HEK293 (cell line): ENCODE results near the gene SERTAD1.

Source experiments
- WT1 ChIP-seq: fragments of 450-650 bp; formaldehyde crosslinking; IDR thresholded peaks from 2 replicates; pipeline ENCODE4 v1.5.1; 2016; ENCODE audit warnings: missing biosample characterization, missing genetic modification characterization
- YY1 ChIP-seq: fragments of 450-650 bp; formaldehyde crosslinking; IDR thresholded peaks from 2 replicates; pipeline ENCODE4 v1.5.1; 2018; ENCODE audit warnings: missing biosample characterization, missing genetic modification characterization
- ZBTB1 ChIP-seq: fragments of 450-650 bp; formaldehyde crosslinking; IDR thresholded peaks from 2 replicates; pipeline ENCODE4 v1.5.1; 2016; ENCODE audit warnings: missing biosample characterization, missing genetic modification characterization
- ZNF121 ChIP-seq: fragments of 450-650 bp; formaldehyde crosslinking; IDR thresholded peaks from 2 replicates; pipeline ENCODE4 v1.5.1; 2016; ENCODE audit warnings: missing biosample characterization, missing genetic modification characterization
- ZNF169 ChIP-seq: fragments of 450-650 bp; formaldehyde crosslinking; IDR thresholded peaks from 2 replicates; pipeline ENCODE4 v1.5.1; 2016; ENCODE audit warnings: missing biosample characterization, missing genetic modification characterization
- ZNF426 ChIP-seq: fragments of 450-650 bp; formaldehyde crosslinking; IDR thresholded peaks from 2 replicates; pipeline ENCODE4 v1.5.1; 2017; ENCODE audit warnings: missing biosample characterization, missing genetic modification characterization, mild to moderate bottlenecking, inconsistent platforms, moderate library complexity
- ZNF660 ChIP-seq: fragments of 450-650 bp; IDR thresholded peaks from 2 replicates; pipeline ENCODE4 v1.5.1; 2018; ENCODE audit warnings: missing biosample characterization, mild to moderate bottlenecking, missing genetic modification characterization
- ZXDB ChIP-seq: fragments of 450-650 bp; formaldehyde crosslinking; IDR thresholded peaks from 2 replicates; pipeline ENCODE4 v1.5.1; 2016; ENCODE audit warnings: missing biosample characterization, missing genetic modification characterization
- TF ChIP-seq, protein P1 (sequence below): fragments of 450-650 bp; IDR thresholded peaks from 2 replicates; pipeline ENCODE4 v1.5.1; 2018; ENCODE audit warnings: missing biosample characterization, missing genetic modification characterization
- TF ChIP-seq, protein P2 (sequence below): fragments of 450-650 bp; formaldehyde crosslinking; IDR thresholded peaks from 2 replicates; pipeline ENCODE4 v1.5.1; 2016; ENCODE audit warnings: missing biosample characterization, missing genetic modification characterization
- TF ChIP-seq, protein P3 (sequence below): fragments of 450-650 bp; formaldehyde crosslinking; IDR thresholded peaks from 2 replicates; pipeline ENCODE4 v1.5.1; 2016; ENCODE audit warnings: missing biosample characterization, missing genetic modification characterization
- TF ChIP-seq, protein P4 (sequence below): fragments of 450-650 bp; formaldehyde crosslinking; IDR thresholded peaks from 2 replicates; pipeline ENCODE4 v1.5.1; 2016; ENCODE audit warnings: missing biosample characterization, missing genetic modification characterization
- TF ChIP-seq, protein P5 (sequence below): fragments of 450-650 bp; formaldehyde crosslinking; IDR thresholded peaks from 2 replicates; pipeline ENCODE4 v1.5.1; 2016; ENCODE audit warnings: missing biosample characterization, missing genetic modification characterization

DNA sequence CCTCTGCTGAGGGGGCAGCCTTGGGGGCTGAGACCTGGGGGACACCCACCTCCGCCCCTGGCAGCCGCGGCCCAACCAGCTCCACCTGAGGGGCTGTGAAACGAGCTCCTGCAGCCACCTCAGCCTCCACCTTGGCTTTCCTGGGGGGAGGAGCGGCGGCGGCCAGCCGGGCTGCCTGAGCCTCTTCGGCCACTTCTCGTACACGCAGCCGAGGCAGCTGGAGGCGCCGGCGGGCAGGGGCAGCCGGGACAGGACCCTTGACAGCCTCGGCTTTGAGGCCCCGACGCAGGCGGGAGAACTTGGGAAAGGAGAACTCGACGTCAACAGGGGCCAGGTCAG is 28.3 kb downstream of the SERTAD1 start:
- no peak for TF ChIP-seq ZNF426 (tag by site-specific recombination)
- no peak for TF ChIP-seq ZXDB (tag by site-specific recombination)
- TF ChIP-seq, protein P1, sequence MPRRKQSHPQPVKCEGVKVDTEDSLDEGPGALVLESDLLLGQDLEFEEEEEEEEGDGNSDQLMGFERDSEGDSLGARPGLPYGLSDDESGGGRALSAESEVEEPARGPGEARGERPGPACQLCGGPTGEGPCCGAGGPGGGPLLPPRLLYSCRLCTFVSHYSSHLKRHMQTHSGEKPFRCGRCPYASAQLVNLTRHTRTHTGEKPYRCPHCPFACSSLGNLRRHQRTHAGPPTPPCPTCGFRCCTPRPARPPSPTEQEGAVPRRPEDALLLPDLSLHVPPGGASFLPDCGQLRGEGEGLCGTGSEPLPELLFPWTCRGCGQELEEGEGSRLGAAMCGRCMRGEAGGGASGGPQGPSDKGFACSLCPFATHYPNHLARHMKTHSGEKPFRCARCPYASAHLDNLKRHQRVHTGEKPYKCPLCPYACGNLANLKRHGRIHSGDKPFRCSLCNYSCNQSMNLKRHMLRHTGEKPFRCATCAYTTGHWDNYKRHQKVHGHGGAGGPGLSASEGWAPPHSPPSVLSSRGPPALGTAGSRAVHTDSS (tag by site-specific recombination) = no peak
- no peak for TF ChIP-seq ZBTB1 (tag by site-specific recombination)
- TF ChIP-seq WT1 (tag by site-specific recombination) = no peak
- TF ChIP-seq YY1 = no peak
- TF ChIP-seq, protein P2, sequence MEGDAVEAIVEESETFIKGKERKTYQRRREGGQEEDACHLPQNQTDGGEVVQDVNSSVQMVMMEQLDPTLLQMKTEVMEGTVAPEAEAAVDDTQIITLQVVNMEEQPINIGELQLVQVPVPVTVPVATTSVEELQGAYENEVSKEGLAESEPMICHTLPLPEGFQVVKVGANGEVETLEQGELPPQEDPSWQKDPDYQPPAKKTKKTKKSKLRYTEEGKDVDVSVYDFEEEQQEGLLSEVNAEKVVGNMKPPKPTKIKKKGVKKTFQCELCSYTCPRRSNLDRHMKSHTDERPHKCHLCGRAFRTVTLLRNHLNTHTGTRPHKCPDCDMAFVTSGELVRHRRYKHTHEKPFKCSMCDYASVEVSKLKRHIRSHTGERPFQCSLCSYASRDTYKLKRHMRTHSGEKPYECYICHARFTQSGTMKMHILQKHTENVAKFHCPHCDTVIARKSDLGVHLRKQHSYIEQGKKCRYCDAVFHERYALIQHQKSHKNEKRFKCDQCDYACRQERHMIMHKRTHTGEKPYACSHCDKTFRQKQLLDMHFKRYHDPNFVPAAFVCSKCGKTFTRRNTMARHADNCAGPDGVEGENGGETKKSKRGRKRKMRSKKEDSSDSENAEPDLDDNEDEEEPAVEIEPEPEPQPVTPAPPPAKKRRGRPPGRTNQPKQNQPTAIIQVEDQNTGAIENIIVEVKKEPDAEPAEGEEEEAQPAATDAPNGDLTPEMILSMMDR (tag by site-specific recombination) = no peak
- TF ChIP-seq, protein P3, sequence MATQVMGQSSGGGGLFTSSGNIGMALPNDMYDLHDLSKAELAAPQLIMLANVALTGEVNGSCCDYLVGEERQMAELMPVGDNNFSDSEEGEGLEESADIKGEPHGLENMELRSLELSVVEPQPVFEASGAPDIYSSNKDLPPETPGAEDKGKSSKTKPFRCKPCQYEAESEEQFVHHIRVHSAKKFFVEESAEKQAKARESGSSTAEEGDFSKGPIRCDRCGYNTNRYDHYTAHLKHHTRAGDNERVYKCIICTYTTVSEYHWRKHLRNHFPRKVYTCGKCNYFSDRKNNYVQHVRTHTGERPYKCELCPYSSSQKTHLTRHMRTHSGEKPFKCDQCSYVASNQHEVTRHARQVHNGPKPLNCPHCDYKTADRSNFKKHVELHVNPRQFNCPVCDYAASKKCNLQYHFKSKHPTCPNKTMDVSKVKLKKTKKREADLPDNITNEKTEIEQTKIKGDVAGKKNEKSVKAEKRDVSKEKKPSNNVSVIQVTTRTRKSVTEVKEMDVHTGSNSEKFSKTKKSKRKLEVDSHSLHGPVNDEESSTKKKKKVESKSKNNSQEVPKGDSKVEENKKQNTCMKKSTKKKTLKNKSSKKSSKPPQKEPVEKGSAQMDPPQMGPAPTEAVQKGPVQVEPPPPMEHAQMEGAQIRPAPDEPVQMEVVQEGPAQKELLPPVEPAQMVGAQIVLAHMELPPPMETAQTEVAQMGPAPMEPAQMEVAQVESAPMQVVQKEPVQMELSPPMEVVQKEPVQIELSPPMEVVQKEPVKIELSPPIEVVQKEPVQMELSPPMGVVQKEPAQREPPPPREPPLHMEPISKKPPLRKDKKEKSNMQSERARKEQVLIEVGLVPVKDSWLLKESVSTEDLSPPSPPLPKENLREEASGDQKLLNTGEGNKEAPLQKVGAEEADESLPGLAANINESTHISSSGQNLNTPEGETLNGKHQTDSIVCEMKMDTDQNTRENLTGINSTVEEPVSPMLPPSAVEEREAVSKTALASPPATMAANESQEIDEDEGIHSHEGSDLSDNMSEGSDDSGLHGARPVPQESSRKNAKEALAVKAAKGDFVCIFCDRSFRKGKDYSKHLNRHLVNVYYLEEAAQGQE = no peak
- TF ChIP-seq, protein P4, sequence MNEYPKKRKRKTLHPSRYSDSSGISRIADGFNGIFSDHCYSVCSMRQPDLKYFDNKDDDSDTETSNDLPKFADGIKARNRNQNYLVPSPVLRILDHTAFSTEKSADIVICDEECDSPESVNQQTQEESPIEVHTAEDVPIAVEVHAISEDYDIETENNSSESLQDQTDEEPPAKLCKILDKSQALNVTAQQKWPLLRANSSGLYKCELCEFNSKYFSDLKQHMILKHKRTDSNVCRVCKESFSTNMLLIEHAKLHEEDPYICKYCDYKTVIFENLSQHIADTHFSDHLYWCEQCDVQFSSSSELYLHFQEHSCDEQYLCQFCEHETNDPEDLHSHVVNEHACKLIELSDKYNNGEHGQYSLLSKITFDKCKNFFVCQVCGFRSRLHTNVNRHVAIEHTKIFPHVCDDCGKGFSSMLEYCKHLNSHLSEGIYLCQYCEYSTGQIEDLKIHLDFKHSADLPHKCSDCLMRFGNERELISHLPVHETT (tag by site-specific recombination) = no peak
- no peak for TF ChIP-seq ZNF660 (tag by site-specific recombination)
- TF ChIP-seq ZNF169 (tag by site-specific recombination) = no peak
- no peak for TF ChIP-seq ZNF121 (tag by site-specific recombination)
- TF ChIP-seq, protein P5, sequence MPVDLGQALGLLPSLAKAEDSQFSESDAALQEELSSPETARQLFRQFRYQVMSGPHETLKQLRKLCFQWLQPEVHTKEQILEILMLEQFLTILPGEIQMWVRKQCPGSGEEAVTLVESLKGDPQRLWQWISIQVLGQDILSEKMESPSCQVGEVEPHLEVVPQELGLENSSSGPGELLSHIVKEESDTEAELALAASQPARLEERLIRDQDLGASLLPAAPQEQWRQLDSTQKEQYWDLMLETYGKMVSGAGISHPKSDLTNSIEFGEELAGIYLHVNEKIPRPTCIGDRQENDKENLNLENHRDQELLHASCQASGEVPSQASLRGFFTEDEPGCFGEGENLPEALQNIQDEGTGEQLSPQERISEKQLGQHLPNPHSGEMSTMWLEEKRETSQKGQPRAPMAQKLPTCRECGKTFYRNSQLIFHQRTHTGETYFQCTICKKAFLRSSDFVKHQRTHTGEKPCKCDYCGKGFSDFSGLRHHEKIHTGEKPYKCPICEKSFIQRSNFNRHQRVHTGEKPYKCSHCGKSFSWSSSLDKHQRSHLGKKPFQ (tag by site-specific recombination) = no peak
